ENCODE data around the gene RPLP1.

Gene RPLP1

DNA sequence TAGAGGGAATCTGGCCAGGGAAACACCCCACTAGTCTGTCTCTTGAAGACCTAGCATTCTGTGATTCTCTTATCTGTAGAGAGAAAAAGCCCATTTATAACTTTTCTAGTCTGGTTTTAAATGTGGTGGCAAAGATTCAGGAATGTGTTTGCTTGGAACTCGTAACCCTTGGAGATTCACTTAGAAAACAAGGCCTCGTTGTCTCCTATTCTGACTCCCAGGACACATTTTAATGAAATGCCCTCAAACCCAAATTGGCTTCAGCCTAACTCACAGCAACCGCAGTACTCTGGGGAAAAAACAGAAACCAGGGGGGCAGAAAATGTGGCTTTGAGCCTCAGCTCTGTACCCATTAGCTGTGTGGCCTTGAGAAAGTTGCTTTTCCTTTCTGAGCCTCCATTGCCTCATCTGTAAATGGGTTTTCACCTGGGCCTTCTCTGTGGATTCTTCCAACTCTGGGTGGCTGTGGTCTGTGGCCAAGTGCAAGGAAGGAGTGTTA, 36.5 kb downstream of the RPLP1 start:
- Histone ChIP-seq H4K20me1 (ENCODE audit: insufficient read depth, low read length) (no peaks in the 10 kb centered on the region), H3K36me3 (replicated peaks; ENCODE audit: insufficient read depth, low read length) (no peaks in the 10 kb centered on the region), H2AFZ (ENCODE audit: low read length) (no peak overlapping the region), H3K79me2 (ENCODE audit: low read length) (no peaks in the 10 kb centered on the region), H3K27me3 (replicated peaks; ENCODE audit: insufficient read depth, low read length) (no peaks in the 10 kb centered on the region), H3K4me1 (ENCODE audit: low read length) (no peaks in the 10 kb centered on the region), H3F3A (ENCODE audit: insufficient read depth, low read length) (no peaks in the 10 kb centered on the region), H3K9me2 (replicated peaks; ENCODE audit: insufficient read depth, low read length) (no peaks in the 10 kb centered on the region; the same call in 1 of the 2 replicates), H3K9ac (ENCODE audit: low read length) (no peak overlapping the region), H3K4me3 (ENCODE audit: low read length) (no peak overlapping the region), H3K9me3 (replicated peaks; ENCODE audit: insufficient read depth, low read length) (no peaks in the 10 kb centered on the region), H3K27ac (ENCODE audit: low read length) (no peak overlapping the region), H3K4me2 (ENCODE audit: low read depth, low read length) (no peak overlapping the region)
- TF ChIP-seq EZH2 (optimal IDR thresholded peaks at IDR 0.05; ENCODE audit: low read depth, low read length) (no peak), EZH2phosphoT487 (IDR thresholded peaks at IDR 0.05; ENCODE audit: low read length) (no peak)
- TF ChIP-seq, protein P1, sequence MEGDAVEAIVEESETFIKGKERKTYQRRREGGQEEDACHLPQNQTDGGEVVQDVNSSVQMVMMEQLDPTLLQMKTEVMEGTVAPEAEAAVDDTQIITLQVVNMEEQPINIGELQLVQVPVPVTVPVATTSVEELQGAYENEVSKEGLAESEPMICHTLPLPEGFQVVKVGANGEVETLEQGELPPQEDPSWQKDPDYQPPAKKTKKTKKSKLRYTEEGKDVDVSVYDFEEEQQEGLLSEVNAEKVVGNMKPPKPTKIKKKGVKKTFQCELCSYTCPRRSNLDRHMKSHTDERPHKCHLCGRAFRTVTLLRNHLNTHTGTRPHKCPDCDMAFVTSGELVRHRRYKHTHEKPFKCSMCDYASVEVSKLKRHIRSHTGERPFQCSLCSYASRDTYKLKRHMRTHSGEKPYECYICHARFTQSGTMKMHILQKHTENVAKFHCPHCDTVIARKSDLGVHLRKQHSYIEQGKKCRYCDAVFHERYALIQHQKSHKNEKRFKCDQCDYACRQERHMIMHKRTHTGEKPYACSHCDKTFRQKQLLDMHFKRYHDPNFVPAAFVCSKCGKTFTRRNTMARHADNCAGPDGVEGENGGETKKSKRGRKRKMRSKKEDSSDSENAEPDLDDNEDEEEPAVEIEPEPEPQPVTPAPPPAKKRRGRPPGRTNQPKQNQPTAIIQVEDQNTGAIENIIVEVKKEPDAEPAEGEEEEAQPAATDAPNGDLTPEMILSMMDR (IDR thresholded peaks at IDR 0.05; ENCODE audit: low read length) = no peak
- no peak for DNase-seq

DNA sequence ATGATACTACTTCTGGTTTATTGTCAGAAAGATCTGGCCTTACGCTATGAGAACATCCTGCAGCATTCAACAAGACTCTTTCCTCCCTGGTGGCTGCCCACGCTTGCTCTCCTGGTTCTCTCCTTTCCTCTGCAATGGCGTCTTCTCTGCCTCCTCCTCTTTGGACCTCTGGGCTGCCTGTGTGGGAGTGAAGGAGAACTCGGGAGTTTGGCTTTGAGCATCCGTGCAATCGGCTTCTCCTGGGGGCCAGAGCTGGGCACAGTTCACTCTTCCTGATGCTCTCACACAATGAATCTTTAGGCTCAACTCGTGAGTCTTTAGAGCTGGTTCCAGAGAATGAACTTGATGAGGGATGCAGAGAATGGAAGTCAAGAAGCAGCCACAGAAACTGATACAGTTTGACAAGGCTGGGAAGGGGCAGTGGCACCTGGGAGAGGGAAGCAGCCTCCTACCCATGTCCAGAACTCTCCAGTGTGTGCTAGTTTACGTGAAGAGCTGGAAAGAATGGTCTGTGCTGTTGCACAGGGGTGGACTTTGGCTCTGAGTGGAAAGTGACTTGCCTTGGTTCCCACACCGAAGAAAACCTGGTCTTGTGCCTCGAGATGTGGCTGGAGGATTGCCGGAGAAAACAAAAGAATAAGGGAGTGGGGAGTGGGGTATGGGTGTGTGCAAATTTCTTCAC, 37.9 kb downstream of the RPLP1 start:
- no peak overlapping the region for H3K9ac ChIP-seq (ENCODE audit: low read length)
- no peaks in the 10 kb centered on the region for H3K9me3 ChIP-seq (replicated peaks; ENCODE audit: insufficient read depth, low read length)
- no peak for TF ChIP-seq EZH2phosphoT487 (IDR thresholded peaks at IDR 0.05; ENCODE audit: low read length)
- TF ChIP-seq EZH2 (optimal IDR thresholded peaks at IDR 0.05; ENCODE audit: low read depth, low read length) = no peak
- TF ChIP-seq, protein P1 (IDR thresholded peaks at IDR 0.05; ENCODE audit: low read length) = no peak
- no peaks in the 10 kb centered on the region for H3F3A ChIP-seq (ENCODE audit: insufficient read depth, low read length)
- no peak for DNase-seq
- no peaks in the 10 kb centered on the region for H3K4me1 ChIP-seq (ENCODE audit: low read length)
- H3K27me3 ChIP-seq (replicated peaks; ENCODE audit: insufficient read depth, low read length) = no peaks in the 10 kb centered on the region
- no peaks in the 10 kb centered on the region for H3K36me3 ChIP-seq (replicated peaks; ENCODE audit: insufficient read depth, low read length)
- no peak overlapping the region for H3K27ac ChIP-seq (ENCODE audit: low read length)
- H4K20me1 ChIP-seq (ENCODE audit: insufficient read depth, low read length) = no peaks in the 10 kb centered on the region
- no peak overlapping the region for H3K4me2 ChIP-seq (ENCODE audit: low read depth, low read length)
- no peaks in the 10 kb centered on the region; the same call in 1 of the 2 replicates for H3K9me2 ChIP-seq (replicated peaks; ENCODE audit: insufficient read depth, low read length)
- H2AFZ ChIP-seq (ENCODE audit: low read length) = no peak overlapping the region
- H3K4me3 ChIP-seq (ENCODE audit: low read length) = no peak overlapping the region
- no peaks in the 10 kb centered on the region for H3K79me2 ChIP-seq (ENCODE audit: low read length)

DNA sequence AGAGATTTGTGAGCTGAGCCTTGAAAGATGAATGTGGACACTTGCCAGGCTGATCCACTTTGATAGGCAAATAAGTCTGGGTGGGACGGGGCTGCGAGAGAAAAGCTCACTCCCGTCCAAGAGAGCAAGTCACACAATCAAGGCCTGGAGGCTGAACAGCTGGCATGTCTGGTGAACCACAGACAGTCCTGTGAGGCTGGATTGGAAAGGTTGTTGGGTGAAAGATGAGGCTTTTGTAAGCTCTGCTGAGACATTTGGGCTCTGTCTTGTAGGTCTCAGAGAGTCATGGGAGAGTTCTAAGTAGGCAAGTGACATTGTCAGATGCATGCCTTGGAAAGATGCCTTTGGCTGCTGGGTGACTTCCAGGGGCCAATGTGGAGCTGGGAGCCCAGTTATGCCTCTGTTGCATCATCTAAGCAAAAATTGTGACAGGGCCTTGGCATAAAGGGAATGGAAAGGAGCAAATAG, 38.5 kb downstream of the RPLP1 start:
- Histone ChIP-seq H3F3A (ENCODE audit: insufficient read depth, low read length) (no peaks in the 10 kb centered on the region), H3K9me3 (replicated peaks; ENCODE audit: insufficient read depth, low read length) (no peaks in the 10 kb centered on the region), H3K36me3 (replicated peaks; ENCODE audit: insufficient read depth, low read length) (no peaks in the 10 kb centered on the region), H3K9me2 (replicated peaks; ENCODE audit: insufficient read depth, low read length) (no peaks in the 10 kb centered on the region; the same call in 1 of the 2 replicates), H3K4me1 (ENCODE audit: low read length) (no peaks in the 10 kb centered on the region), H3K79me2 (ENCODE audit: low read length) (no peaks in the 10 kb centered on the region), H3K4me2 (ENCODE audit: low read depth, low read length) (no peak overlapping the region), H3K4me3 (ENCODE audit: low read length) (no peak overlapping the region), H3K27ac (ENCODE audit: low read length) (no peak overlapping the region), H3K27me3 (replicated peaks; ENCODE audit: insufficient read depth, low read length) (no peaks in the 10 kb centered on the region), H4K20me1 (ENCODE audit: insufficient read depth, low read length) (no peaks in the 10 kb centered on the region), H2AFZ (ENCODE audit: low read length) (no peak overlapping the region), H3K9ac (ENCODE audit: low read length) (no peak overlapping the region)
- no peak for DNase-seq
- no peak for TF ChIP-seq EZH2phosphoT487 (IDR thresholded peaks at IDR 0.05; ENCODE audit: low read length)
- TF ChIP-seq, protein P1 (IDR thresholded peaks at IDR 0.05; ENCODE audit: low read length) = no peak
- TF ChIP-seq EZH2 (optimal IDR thresholded peaks at IDR 0.05; ENCODE audit: low read depth, low read length) = no peak
